Fibroblast of gingiva (primary cell): ENCODE data around the gene TOLLIP.
"Not testable (repeated sequence)": the region's sequence is repeated elsewhere in the genome, so short reads cannot be mapped to it uniquely, and the experiment has no call there.

Experiments
- DNase-seq: peaks from one replicate; pipeline ENCODE4 v3.0.0-alpha.2; 2011; ENCODE audit warnings: low read depth

Gene TOLLIP

DNA sequence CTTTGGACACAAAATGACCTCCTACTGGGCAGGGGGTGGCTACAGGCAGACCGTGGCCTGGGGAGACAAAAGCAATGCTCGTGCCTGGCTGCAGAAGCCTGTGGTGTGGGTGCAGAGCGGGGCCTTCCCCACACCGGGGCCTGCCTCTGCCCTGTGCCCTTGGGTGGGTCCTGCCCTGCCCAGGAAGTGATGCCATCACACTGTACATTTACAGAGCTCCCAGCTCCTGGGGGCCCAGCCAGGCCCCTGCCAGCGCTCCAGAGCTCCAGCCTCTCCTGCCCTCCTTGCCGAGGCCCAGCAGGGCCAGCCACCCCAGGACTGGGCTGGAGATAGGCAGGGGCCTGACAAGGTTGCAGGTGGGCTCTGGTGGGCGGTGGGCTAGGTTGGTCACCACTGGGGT, 46.4 kb downstream of the TOLLIP start:
- DNase-seq, result no peak

- DNase-seq, result peak; percentile 93
Measured at GRCh38 chr11:1262172-1263006, 47.0 kb downstream of the TOLLIP start.

DNA sequence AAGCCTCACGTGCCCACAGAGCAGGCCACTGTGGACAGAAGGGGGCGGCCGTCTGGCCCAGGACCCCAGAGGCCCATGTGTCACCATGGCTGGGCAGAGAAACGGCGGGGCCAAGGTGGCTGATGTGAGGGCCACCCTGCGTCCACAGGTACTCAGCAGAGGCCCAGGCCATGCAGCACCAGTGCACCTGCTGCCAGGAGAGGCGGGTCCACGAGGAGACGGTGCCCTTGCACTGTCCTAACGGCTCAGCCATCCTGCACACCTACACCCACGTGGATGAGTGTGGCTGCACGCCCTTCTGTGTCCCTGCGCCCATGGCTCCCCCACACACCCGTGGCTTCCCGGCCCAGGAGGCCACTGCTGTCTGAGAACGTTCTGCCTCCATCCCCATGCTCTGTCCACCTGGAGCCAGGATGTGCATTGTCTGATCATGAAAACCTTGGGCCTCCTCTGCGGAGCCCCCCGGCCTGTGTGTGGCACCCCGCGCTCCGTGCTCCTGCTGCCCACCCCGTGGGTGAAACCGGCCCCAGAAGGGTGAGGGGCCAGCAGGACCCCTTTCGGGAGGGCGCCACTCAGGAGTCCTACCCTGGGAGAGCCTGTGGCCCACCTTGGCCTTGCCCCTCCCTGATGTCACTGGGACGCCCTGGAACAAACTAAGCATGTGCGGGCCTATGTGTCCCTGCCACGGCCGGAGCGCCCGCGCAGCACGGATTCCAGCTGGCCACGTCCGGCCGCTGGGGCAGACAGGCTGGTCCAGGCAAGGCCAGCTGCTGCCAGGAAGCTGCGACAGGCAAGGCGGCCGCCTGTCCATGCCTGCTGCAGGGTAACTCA, 48.0 kb downstream of the TOLLIP start:
- DNase-seq, result no peak

- no peak for DNase-seq
Measured at GRCh38 chr11:1260620-1261019, 48.8 kb downstream of the TOLLIP start.

DNA sequence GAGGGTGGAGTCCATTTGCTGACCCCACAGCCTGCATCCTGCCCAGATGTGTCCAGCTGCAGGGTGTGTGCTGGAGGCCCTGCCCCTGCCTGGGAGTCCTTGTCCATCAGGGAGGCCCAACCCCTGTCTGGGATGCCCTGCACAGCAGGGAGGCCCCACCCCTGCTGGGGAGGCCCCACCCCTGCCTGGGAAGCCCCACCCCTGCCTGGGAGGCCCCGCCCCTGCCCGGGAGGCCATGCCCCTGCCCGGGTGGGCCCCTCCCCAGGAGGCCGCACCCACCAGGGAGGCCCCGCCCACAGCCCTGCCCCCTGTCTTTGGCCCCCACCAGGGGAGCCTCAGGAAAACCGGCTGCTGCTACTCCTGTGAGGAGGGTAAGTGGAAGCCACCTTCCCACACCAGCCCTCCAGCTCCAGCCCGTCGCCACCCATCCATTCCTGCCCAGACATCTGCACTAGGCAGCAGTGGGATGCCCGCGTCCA, 49.4 kb downstream of the TOLLIP start:
- DNase-seq, result no peak

GRCh38 chr11:1259561-1259960, 49.9 kb downstream of the TOLLIP start:
- no peak for DNase-seq

- no peak for DNase-seq
Measured at GRCh38 chr11:1259076-1259461, 50.4 kb downstream of the TOLLIP start.

DNA sequence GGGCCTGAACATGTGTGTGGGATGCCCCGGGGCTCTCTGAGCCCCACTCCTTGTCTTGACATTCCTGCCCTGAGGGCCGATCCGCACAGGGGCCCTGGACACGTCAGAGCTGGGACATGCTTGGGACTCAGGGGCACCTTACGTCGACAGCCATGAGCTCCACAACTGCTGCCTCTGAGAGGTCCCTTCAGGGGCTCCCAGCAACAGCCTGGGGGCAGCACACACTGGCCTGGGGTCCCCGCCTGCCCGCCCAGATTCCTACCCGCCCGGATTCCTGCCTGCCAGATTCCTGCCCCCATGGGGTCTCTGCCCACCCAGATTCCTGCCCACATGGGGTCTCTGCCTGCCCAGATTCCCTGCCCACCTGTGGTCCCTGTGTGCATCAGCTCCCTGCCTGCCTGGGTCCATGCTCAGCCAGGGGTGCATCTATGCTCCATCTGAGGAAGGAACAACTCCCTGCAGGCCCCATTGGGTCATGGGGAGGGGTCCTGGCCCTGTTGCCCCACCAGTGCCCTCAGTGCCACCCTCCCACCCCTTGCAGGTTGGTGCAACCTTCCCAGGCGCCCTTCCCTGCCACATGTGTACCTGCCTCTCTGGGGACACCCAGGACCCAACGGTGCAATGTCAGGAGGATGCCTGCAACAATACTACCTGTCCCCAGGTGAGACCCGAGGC, 50.9 kb downstream of the TOLLIP start:
- no peak for DNase-seq

DNA sequence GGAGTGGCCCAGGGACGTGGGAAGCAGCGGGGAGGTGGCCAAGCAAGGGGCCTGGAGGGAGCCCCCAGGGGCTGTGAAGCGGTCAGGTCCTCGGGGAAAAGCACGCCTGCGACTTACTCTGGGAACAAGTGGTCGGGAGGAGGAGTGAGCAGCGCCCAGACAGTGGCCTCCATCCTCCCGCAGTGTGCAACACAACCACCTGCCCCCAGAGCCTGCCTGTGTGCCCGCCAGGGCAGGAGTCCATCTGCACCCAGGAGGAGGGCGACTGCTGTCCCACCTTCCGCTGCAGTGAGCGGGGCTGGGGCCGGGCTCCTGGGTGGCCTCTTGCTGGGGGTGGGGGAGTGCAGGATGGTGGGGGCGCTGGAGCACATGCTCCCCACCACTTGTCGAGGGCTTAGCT, 51.5 kb downstream of the TOLLIP start:
- DNase-seq, result no peak

- no peak for DNase-seq
Measured at GRCh38 chr11:1257366-1257765, 52.1 kb downstream of the TOLLIP start.

- DNase-seq, result no peak
Measured at GRCh38 chr11:1256257-1257045, 53.0 kb downstream of the TOLLIP start.

- no peak for DNase-seq
Measured at GRCh38 chr11:1255151-1255550, 54.3 kb downstream of the TOLLIP start.

GRCh38 chr11:1254733-1255132, 54.7 kb downstream of the TOLLIP start:
- DNase-seq, result no peak

GRCh38 chr11:1254086-1254648, 55.3 kb downstream of the TOLLIP start:
- no peak for DNase-seq

DNA sequence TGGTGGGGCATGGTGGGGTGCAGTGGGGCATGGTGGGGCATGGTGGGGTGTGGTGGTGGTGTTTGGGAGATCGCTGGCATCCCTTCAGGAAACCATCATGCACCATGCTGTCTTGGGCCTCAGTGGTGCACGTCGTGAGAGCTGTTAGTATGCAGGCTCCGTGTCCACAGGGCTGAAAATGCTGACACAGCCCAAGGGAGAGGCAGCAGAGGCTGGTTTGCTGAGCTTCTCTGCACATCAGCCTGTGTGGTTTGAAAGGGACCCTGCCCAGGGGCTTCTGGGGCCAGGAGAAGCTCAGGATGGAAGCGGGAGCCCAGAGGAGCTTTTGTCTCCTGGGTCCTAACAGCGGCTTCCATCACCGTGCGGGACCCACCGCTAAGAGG, 56.3 kb downstream of the TOLLIP start:
- no peak for DNase-seq

GRCh38 chr11:1252371-1253102, 56.9 kb downstream of the TOLLIP start:
- no peak for DNase-seq

DNA sequence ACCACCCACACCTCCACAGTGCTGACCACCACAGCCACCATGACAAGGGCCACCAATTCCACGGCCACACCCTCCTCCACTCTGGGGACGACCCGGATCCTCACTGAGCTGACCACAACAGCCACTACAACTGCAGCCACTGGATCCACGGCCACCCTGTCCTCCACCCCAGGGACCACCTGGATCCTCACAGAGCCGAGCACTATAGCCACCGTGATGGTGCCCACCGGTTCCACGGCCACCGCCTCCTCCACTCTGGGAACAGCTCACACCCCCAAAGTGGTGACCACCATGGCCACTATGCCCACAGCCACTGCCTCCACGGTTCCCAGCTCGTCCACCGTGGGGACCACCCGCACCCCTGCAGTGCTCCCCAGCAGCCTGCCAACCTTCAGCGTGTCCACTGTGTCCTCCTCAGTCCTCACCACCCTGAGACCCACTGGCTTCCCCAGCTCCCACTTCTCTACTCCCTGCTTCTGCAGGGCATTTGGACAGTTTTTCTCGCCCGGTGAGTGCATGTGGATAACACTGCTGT, 58.1 kb downstream of the TOLLIP start:
- no peak for DNase-seq

GRCh38 chr11:1250411-1250810, 59.0 kb downstream of the TOLLIP start:
- not testable (repeated sequence) for DNase-seq

DNA sequence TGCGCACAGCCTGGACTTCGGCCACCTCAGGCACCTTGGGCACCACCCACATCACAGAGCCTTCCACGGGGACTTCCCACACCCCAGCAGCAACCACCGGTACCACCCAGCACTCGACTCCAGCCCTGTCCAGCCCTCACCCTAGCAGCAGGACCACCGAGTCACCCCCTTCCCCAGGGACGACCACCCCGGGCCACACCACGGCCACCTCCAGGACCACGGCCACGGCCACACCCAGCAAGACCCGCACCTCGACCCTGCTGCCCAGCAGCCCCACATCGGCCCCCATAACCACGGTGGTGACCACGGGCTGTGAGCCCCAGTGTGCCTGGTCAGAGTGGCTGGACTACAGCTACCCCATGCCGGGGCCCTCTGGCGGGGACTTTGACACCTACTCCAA, 60.5 kb downstream of the TOLLIP start:
- not testable (repeated sequence) for DNase-seq

GRCh38 chr11:1247026-1247425, 62.4 kb downstream of the TOLLIP start:
- not testable (repeated sequence) for DNase-seq
